Psoas muscle (tissue), 8 donors: ENCODE results near the gene TFR2. TPM values are rescaled to one million over a fixed set of nuclear protein-coding genes. Genes with fewer than 3 reads are reported as not detected.

Experiments used
- ATAC-seq, 4 donors: fragments of 200-7000 bp; cut with Tn5 transposase; one replicate each; pipeline ENCODE4 v1.9.1; 2020; ENCODE audit warnings: moderate library complexity in 3 of 4, mild to moderate bottlenecking in 2 of 4
- DNase-seq, 2 donors: peaks; one replicate each; pipeline ENCODE4 v3.0.0-alpha.2; 2020
- H3K27ac ChIP-seq: fragments of 200-600 bp; one replicate; pipeline ENCODE4 v1.8.0; 2022
- H3K27me3 ChIP-seq, 3 donors: fragments of 200-600 bp in 1 of 3; one replicate each; pipeline versions ENCODE4 v1.6.1 to v1.8.0; 2013 to 2022; ENCODE audit warnings: low read length in 2 of 3, mild to moderate bottlenecking in 2 of 3, moderate library complexity in 1 of 3; ENCODE audit not compliant: insufficient read depth in 3 of 3
- H3K36me3 ChIP-seq, 2 donors: fragments of 200-600 bp in 1 of 2; one replicate each; pipeline versions ENCODE4 v1.6.1 to v1.8.0; 2013 to 2022; ENCODE audit warnings: low read depth in 1 of 2, mild to moderate bottlenecking in 1 of 2, moderate library complexity in 1 of 2; ENCODE audit not compliant: insufficient read depth in 1 of 2
- H3K4me1 ChIP-seq: fragments of 200-600 bp; one replicate; pipeline ENCODE4 v1.8.0; 2022
- H3K4me3 ChIP-seq: fragments of 200-600 bp; one replicate; pipeline ENCODE4 v1.8.0; 2022; ENCODE audit warnings: mild to moderate bottlenecking
- H3K9me3 ChIP-seq: fragments of 200-600 bp; one replicate; pipeline ENCODE4 v1.8.0; 2022
- CTCF ChIP-seq: fragments of 200-600 bp; IDR thresholded peaks from one replicate; pipeline ENCODE4 v1.8.0; 2022; ENCODE audit warnings: antibody characterized with exemption
- WGBS, 3 donors: extraction: QIAGEN DNeasy Blood & Tissue Kit; methylation state at CpG; one replicate each; pipeline versions ENCODE4 v1.1.6 to v1.1.7; 2013; 5-methylcytosine and 5-hydroxymethylcytosine counted together
- intact Hi-C, 2 donors: fragments of 100-400 bp; cut with DNase I; formaldehyde crosslinking; loops; one replicate each; pipeline versions ENCODE4 v1.11.0 to v1.14.2; 2022
- polyA plus RNA-seq, 3 donors: library from polyadenylated mRNA; stranded (reverse); fragments of 200-250 nt; gene quantifications; one replicate each; pipeline ENCODE4 v1.2.3, GENCODE V29; 2013
- total RNA-seq, 4 donors: library from RNA; stranded (reverse); fragmentation: NEBNext Ultra II Directional in 2 of 4; extraction: Animal tissue kit (Norgen Biotek cat#: 25700) in 2 of 4; gene quantifications; one replicate each; pipeline versions ENCODE4 v1.2.1 to v1.2.4, GENCODE V29; 2021 to 2023
- donor health status: healthy with polysubstance abuse.
- donor health status: DM: no; HTN: no; CAD: no; lungs with moderate emphysema.
- donor health status: Bipolar disorder and iron deficiency.
- donor health status: healthy.
- donor health status: DM: yes; HTN: yes; CAD: no.
- donor health status: DM: no; HTN: no; CAD: no.
- donor health status: DM: no; HTN: no; CAD: no.
- donor health status: DM: yes; HTN: yes; CAD: no.

The TFR2 gene
- total and polyA plus RNA-seq, 7 donors: 0.04 to 0.36 TPM; not detected in 5

GRCh38 chr7:100623951-100624824 is 17.2 kb downstream of the TFR2 start:
- H3K9me3 ChIP-seq: no peaks in the 10 kb centered on the region
- DNase-seq (no peak), ATAC-seq (no peak)
- H3K4me1 ChIP-seq: peaks cover 8% of the 10 kb centered on the region
- no peak overlapping the region for H3K27ac ChIP-seq
- intact Hi-C loops: no loop called here
- H3K4me3 ChIP-seq: no peak overlapping the region
- H3K36me3 ChIP-seq: no peaks in the 10 kb centered on the region
- WGBS, 3 donors: 81 to 88% (median 82%) methylated on average over 15 of the region's 15 CpGs
- peaks cover 0 to 9% (median 0%) of the 10 kb centered on the region in 3 donors for H3K27me3 ChIP-seq
- no peak for TF ChIP-seq CTCF

DNA sequence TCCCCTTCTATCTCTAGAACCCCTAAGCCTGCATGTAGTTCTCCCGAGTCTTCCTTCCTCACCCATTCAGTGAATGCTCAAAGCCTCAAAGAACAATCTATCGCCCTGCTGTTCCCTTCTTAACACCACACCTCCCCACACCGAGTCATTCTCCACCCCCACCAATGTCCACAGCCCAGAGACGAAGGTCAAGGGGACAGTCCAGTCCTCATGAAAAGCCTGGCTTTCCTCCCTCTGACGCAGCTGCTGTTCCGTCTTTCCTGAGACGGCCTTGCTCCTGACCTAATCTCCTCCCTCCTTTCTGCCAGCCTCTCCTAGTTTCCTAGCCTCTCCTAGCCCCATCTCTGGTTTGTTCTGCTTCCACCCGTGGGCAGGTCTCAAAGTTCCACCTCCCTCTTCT is 19.8 kb downstream of the TFR2 start:
- ATAC-seq (no peak), DNase-seq (no peak)
- H3K27me3 ChIP-seq: no peaks in the 10 kb centered on the region
- intact Hi-C loops: no loop called here
- H3K4me3 ChIP-seq: no peak overlapping the region
- 73 to 74% (median 74%) methylated on average over 8 of the region's 8 CpGs for WGBS, 3 donors
- H3K4me1 ChIP-seq: peaks cover 3% of the 10 kb centered on the region
- H3K9me3 ChIP-seq: no peaks in the 10 kb centered on the region
- no peak overlapping the region for H3K27ac ChIP-seq
- H3K36me3 ChIP-seq: no peaks in the 10 kb centered on the region
- TF ChIP-seq CTCF: no peak

DNA sequence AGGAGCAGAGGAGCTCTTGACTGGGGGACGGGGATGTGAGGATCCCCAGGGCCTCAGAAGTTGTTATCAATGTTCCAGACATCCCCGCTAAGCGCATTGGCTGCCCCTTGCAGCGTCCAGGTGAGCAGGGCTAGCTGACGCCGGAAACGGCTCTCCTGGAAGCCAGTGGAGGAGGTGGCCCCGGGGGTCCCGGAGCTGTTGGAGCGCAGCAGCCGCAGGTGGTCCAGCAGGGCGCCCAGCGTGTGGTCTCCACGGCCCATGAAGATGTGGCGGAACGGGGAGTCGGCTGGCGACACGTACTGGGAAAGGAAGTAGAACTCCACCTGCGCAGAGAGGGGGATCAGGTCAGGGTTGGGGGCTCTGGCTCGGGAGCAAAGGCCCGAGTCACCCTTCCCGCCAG is 20.5 kb downstream of the TFR2 start:
- no peaks in the 10 kb centered on the region for H3K9me3 ChIP-seq
- H3K27me3 ChIP-seq: no peaks in the 10 kb centered on the region
- H3K4me3 ChIP-seq: no peak overlapping the region
- no peaks in the 10 kb centered on the region for H3K4me1 ChIP-seq
- intact Hi-C loops: no loop called here
- 93 to 96% (median 95%) methylated on average over 23 of the region's 23 CpGs for WGBS, 3 donors
- TF ChIP-seq CTCF: no peak
- H3K36me3 ChIP-seq: no peaks in the 10 kb centered on the region
- ATAC-seq: no peak
- H3K27ac ChIP-seq: no peak overlapping the region
- no peak for DNase-seq

GRCh38 chr7:100620239-100620638 is 21.1 kb downstream of the TFR2 start:
- WGBS, 3 donors: 90 to 95% (median 94%) methylated on average over 6 of the region's 6 CpGs
- Histone ChIP-seq H3K27me3 (no peaks in the 10 kb centered on the region), H3K4me3 (no peak overlapping the region), H3K27ac (no peak overlapping the region), H3K4me1 (no peaks in the 10 kb centered on the region), H3K9me3 (no peaks in the 10 kb centered on the region), H3K36me3 (peaks cover 0 to 4% of the 10 kb centered on the region in 2 donors)
- no peak for ATAC-seq
- no peak for TF ChIP-seq CTCF
- no peak for DNase-seq
- intact Hi-C loops: no loop called here
